Epithelial cell of alveolus of lung (primary cell): ENCODE data around the gene GPR35. TPM values are rescaled to one million over a fixed set of nuclear protein-coding genes. Genes with fewer than 3 reads are reported as not detected.

Experiments
- total RNA-seq: library from RNA; depleted of rRNA; stranded (reverse); fragments of >200 nt; gene quantifications from 2 replicates; pipeline ENCODE4 v1.2.1, GENCODE V29; 2015

Gene GPR35
- total RNA-seq, result not detected in 2 replicates

GRCh38 chr2:240624950-240625621, at the start of gene GPR35:
GPR35 (plus strand) TSS chr2:240625480; CDS start chr2:240629953, 4,473 bp downstream.

GRCh38 chr2:240586198-240586918, 38.9 kb upstream of the GPR35 start, which contains the start of gene CAPN10:
CAPN10 (plus strand) TSS chr2:240586734; CDS start chr2:240586912, 178 bp downstream.

Other genes starting within 250 kb of the GPR35 start
- gene GPC1, start 189.8 kb upstream of the GPR35 start, total RNA-seq, result 124 and 133 TPM in 2 replicates
- 6.9 and 24.5 TPM in 2 replicates for gene ANKMY1, start 67.5 kb upstream of the GPR35 start, total RNA-seq
- 2.3 and 4.0 TPM in 2 replicates for gene DUSP28, start 65.1 kb upstream of the GPR35 start, total RNA-seq
- gene RNPEPL1, start 57.0 kb upstream of the GPR35 start, total RNA-seq, result 35.9 and 41.3 TPM in 2 replicates
- 13.6 and 15.6 TPM in 2 replicates for gene CAPN10, start 38.7 kb upstream of the GPR35 start, total RNA-seq
- gene AQP12B, start 57.4 kb downstream of the GPR35 start, total RNA-seq, result not detected in 2 replicates
- gene AQP12A, start 66.4 kb downstream of the GPR35 start, total RNA-seq, result not detected in 2 replicates
- gene KIF1A, start 194.7 kb downstream of the GPR35 start, total RNA-seq, result 2.7 TPM in 1 of 2 replicates, not detected in the other
- gene AGXT, start 243.3 kb downstream of the GPR35 start, total RNA-seq, result not detected in 2 replicates